GM21381 (cell line): ENCODE results near the gene PTPRR.

Experiments
- ATAC-seq: cut with Tn5 transposase; IDR thresholded peaks from one replicate; pipeline ENCODE4 v1.9.1; 2021; ENCODE audit warnings: mild to moderate bottlenecking, moderate library complexity; ENCODE audit not compliant: unreplicated experiment

PTPRR gene

DNA sequence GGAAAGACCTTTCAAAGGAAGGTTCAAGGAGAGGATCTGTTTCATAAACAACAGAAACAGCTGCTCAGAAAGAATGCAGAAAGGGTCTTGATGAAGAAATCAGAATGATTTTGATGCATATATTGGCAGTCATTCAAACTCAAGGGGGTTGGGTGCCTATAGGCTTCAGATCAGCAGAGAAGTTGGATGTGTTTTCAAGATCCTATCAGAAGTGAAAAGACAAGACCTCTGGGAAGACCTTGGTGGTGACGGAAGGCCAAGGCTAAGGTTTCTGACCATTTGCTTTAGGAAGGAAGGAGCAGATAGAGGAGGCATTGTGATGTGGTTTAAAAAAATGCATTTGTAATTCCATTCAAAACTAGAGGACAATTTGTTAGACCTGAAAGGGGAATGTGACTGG is 268.1 kb downstream of the PTPRR start:
- ATAC-seq = no peak

DNA sequence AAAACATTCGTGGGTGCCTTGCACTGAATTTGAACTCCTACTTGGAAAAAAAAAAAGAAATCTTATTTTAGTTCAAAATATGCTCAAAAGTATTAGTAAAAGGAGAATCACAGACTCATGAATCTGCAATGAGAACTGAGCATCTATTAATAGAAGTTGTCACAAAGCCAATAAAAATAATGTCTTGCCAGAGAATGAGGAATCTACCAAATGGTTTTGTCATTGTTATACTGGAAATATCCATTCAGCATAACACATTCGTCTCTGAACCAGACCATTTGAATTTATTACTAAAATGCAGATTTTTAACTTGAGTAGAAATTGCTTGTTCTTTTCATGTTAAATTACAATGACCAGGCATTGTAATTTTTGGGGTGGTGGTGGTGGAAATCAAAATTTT is 271.7 kb downstream of the PTPRR start:
- ATAC-seq = no peak

DNA sequence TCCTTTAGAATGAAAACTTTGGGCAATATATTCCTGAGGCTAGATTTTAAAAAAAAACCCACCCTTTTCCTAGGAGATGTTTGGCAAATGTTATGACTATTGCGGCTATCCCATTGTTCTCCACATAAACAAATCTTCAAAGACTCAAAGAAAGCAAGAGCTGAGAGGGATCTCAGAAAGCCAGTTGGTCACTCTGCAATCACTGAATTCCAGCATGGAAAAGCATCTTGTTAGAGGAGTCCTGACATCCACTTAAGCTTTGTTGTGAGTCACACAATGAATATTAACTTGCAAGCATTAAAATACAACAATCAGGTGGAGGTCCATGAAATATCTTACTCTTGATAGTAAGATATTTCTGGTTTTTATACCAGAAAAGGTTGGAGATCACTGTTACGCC is 272.3 kb downstream of the PTPRR start:
- no peak for ATAC-seq

- ATAC-seq = no peak
Measured at GRCh38 chr12:70646850-70647249, 273.7 kb downstream of the PTPRR start.

DNA sequence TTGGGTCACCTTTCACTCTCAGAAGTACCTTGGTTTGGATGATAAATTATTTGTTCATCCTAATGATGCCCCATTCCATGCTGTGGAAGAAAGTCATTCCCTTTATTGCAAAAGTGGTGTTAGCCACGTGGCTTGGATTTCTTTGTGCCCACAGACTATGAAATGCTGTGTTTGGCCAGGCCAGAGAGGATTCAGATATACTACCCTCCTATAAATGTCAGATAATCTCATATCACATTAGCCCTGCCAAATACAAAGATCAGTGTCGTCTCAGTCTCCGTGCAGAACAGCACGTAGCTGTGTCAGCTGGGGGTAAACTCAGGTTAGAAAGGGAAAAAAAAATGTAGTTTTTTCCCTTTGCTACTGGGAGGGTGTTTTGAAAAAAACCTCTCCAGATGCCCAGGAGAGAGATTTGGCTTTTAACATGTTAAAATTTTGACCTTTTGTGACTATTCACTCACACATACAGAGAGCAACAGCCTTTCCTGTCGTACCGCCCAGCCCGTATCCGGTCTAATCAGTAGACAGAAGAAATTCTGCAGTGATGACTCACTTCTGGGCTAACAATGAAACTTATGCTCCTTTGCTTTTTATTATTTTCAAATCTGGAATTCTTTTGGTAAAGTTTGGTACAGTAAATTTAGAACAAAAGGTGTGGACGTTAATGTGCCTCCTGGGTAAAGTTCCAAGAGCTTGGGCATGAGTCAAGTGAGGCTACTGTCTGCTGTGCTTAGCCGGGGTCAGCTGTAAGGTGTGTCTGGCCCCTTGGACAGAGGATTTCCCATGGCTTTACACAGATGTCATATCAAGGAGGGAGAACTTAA is 274.8 kb downstream of the PTPRR start:
- no peak for ATAC-seq

- no peak for ATAC-seq
Measured at GRCh38 chr12:70644861-70645260, 275.7 kb downstream of the PTPRR start.

GRCh38 chr12:70643939-70644338 is 276.6 kb downstream of the PTPRR start:
- ATAC-seq = no peak

- ATAC-seq = no peak
Measured at GRCh38 chr12:70641691-70642090, 278.8 kb downstream of the PTPRR start.

GRCh38 chr12:70640901-70641300 is 279.6 kb downstream of the PTPRR start:
- no peak for ATAC-seq

DNA sequence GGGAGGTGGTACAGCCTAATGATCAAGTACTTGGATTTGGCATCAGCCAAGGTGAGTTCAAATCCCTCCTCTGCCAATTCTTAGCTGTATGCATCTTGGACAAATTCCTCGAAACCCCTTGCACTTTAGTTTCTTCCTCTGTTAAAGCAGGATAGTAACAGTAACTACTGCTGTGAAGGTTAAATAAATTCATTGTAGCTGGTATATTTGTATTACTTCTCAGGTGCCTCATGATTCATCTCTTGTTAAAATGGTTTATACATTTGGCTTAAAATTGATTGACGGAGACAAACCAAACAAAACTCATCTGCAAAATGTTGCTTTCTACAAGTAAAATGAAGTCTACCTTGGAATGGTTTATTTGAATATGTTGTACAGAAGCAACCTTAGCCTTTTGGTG is 281.0 kb downstream of the PTPRR start:
- no peak for ATAC-seq

GRCh38 chr12:70638639-70639360 is 281.7 kb downstream of the PTPRR start:
- no peak for ATAC-seq

DNA sequence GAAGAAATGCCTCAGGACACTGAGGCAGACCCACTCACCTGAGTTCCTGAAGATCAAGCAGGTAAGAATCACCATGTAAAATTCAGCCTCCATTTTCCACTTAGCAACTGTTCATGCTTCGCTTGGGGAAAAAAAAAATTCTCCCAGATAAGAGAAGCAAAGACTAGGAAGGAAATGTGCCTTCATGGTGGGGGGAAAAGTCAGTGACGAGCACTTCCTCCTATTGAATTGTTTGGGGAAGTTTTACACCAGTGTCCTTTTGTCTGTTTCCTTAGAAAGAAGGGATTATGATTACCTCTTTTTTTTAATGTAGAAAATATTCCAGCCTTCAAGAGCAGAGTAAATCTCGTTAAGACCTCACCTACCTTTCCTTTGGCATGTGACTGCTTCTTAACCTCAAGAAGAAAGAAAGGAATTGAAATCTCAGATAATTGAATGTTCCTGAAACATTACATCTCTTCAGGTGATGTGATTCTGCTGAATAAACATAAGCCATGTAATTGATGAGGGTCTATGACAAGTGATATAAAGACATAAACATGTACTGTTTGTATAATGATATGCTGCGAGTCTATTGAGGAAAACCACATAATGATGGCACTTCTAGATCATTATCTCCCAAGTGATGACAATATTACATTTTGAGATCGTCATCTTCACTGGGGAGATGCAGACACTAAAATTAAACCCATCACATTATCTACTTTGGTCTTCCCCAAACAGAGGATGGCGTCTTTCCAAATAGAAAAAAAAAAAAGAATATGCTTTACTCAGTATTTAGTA is 283.0 kb downstream of the PTPRR start, which contains the start of gene PTPRB:
PTPRB (minus strand) TSS at position 127 of the 783 bp plus-strand sequence; CDS start at position 93, 34 bp downstream.
- ATAC-seq = no peak

DNA sequence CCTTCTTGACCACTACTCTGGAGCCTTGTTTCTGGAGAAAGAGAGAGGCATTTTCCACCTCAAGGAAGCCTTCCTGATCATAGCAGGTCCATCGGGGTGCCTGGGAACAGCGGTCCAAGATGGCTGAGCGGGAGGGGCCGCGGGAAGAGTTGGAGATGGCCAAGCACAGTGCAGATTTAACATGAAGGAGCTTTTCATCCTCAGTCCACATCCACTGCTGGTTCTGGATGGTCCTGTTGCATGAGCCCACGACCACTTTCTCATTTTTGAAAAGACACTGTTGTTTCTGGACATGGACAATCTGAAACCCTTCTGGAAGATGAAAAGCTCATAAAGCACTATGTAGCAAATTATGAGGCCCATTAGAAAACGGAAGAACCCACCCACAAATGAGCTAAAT is 284.8 kb downstream of the PTPRR start:
- ATAC-seq = no peak

- no peak for ATAC-seq
Measured at GRCh38 chr12:70628701-70629480, 291.6 kb downstream of the PTPRR start.

DNA sequence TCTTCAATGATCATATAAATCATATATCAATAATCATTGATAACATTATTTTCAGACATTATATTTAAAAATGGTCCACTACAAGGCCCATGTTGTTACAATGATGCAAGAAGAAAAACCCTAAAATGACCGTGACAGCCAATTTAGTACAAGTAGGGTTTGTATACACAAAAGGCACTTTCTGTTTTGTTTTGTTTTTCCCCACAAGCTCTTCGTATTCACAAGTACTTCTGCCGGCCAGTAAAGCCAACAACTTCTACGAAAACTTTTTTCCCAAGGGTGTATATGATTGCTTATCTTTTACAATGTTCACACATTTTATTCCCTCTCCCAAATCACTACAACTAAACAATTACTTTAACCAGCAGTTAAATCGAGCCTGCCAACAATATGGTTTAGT is 292.9 kb downstream of the PTPRR start:
- no peak for ATAC-seq

DNA sequence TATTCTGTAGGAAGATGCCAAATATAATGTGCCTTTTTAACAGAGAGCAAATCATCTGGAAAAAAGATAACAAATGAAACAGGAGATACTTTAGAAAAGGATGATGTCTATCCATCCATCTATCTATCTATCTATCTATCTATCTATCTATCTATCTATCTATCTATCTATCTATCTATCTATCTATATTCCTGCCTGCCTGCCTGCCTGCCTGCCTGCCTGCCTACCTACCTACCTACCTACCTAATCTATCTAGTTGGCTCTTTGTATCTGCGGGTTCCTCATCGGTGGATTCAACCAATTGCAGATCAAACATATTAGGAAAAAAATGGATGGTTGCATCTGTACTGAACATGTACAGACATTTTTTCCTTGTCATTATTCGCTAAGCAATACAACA is 294.4 kb downstream of the PTPRR start:
- ATAC-seq = no peak

- ATAC-seq = no peak
Measured at GRCh38 chr12:70619471-70620152, 300.9 kb downstream of the PTPRR start.

- no peak for ATAC-seq
Measured at GRCh38 chr12:70618371-70618770, 302.2 kb downstream of the PTPRR start.

GRCh38 chr12:70617450-70617849 is 303.1 kb downstream of the PTPRR start:
- ATAC-seq = no peak
